GM19468 (cell line): ENCODE measurements around the gene SUGCT.

Experiments used
- ATAC-seq: cut with Tn5 transposase; IDR thresholded peaks from one replicate; pipeline ENCODE4 v1.9.1; 2021; ENCODE audit warnings: mild to moderate bottlenecking, moderate library complexity, moderate number of reproducible peaks; ENCODE audit not compliant: unreplicated experiment; ENCODE audit errors: extremely low read depth

SUGCT gene

DNA sequence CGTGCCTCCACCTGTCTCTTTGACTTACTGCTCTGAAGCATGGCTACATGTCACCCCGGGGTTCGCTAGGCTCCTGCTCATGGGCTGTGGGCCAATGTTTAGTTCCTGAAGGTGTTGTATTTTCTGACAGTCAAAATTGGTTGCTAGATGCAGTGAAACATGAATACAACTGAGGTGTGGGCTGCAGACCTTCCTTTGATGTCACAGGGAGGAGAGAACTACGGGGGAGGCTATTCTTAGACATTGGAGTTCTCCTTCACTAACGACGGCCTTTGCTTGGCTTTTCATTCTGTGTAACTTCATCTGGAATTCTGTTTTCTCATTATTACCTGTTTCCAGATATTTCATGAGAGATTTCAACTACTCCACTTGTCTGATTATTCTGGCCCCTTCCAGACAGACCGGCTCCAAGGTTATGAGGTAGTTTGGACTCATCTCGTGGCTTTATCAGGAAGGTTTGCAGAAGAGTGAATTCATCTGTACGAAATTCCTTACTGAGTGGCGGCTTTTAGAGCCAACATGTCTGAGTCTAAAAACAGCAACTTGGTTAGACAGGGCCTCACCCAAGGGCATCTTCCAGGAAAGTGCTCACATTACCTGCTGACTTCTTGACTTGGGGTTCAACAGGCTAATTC is 774.7 kb downstream of the SUGCT start:
- ATAC-seq = no peak
